Measurements from ENCODE around the gene CALML5. TPM values are rescaled to one million over a fixed set of nuclear protein-coding genes. Genes with fewer than 3 reads are reported as not detected.
"Not testable (repeated sequence)": the region's sequence is repeated elsewhere in the genome, so short reads cannot be mapped to it uniquely, and the experiment has no call there.

CALML5 gene
- total and polyA plus RNA-seq, 7 donors: not detected

DNA sequence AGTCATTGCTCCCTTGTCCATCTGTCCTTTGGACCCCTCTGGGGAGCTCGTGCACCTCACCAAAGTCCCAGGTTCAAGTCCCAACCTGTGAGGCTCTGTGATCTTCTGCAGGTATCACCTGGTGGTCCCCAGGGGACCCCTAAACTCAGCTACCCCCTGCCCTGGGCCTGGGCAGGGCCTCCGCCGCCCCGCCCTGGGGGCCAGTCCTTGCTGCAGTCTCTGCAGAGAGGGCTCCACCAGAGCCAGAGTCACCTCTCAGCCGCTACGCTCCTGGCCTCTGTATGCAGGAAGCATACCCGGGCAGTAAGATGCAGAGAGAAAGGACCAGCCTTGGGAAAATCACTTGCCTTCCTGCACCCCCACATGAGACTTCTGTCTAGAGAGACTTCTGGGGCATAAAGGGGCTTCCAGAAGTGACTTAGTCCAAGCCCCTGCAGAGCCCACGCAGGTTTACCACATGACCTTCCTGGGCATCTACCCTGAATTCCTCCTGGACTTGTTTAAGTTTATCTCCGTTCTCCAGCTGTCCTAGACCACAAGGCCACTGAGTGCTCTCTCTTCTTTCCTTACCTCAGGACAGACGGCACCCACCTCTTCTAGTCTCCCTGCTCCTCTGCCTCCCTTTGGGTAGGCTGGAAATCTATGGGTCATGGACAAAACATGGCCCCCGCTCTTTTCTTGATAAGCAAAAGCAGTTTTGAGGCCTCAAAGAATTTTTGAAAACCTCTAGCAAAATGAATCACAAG, 21.2 kb downstream of the CALML5 start:
- WGBS, 2 donors: 93 to 94% methylated on average over 11 of the region's 11 CpGs
- Histone ChIP-seq H3K4me3 (no peak overlapping the region), H3K4me1 (no peaks in the 10 kb centered on the region), H3K9me3 (no peaks in the 10 kb centered on the region), H3K36me3 (no peaks in the 10 kb centered on the region), H3K27ac (no peak overlapping the region), H3K27me3 (no peaks in the 10 kb centered on the region)
- peak; percentile 34 for DNase-seq
- TF ChIP-seq EP300 (IDR thresholded peaks at IDR 0.05) (no peak), POLR2AphosphoS5 (IDR thresholded peaks at IDR 0.05) (no peak), POLR2A (IDR thresholded peaks at IDR 0.05) (no peak), CTCF (IDR thresholded peaks at IDR 0.05) (no peak)
- intact Hi-C loops (cut with DNase I): no loop called here

DNA sequence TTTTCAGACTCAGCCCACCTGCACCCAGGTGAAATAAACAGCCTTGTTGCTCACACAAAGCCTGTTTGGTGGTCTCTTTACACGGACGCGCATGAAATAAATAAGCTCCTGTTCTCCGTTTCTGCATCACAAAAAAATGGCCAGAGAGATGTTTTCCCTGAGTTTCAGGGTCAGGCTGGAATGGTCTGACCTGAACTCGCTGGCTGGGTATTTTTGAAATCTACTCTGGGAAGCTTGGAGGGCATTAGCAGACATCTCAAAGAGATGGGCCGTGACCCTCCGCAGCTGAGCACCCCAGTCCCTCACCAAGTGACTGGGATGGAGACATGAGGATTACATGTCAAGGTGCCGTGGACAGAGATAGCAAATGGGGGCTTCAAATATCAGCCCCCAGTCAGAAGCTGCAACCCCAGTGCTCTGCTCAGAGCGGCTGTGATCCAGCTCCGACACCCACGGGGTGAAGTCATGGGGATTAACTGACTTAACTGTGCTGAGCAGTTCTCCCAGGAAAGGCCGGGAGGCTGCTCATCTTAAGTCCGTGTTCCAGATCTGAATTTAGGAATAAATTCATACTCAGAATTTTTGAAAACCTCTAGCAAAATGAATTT, 22.3 kb downstream of the CALML5 start:
- peak; percentile 48 for DNase-seq
- Histone ChIP-seq H3K27ac (no peak overlapping the region), H3K4me1 (no peaks in the 10 kb centered on the region), H3K4me3 (no peak overlapping the region), H3K27me3 (no peaks in the 10 kb centered on the region), H3K36me3 (no peaks in the 10 kb centered on the region), H3K9me3 (no peaks in the 10 kb centered on the region)
- intact Hi-C loops (cut with DNase I): no loop called here
- TF ChIP-seq POLR2AphosphoS5 (IDR thresholded peaks at IDR 0.05): no peak
- TF ChIP-seq CTCF (IDR thresholded peaks at IDR 0.05): no peak
- no peak for TF ChIP-seq POLR2A (IDR thresholded peaks at IDR 0.05)
- TF ChIP-seq EP300 (IDR thresholded peaks at IDR 0.05): no peak
- WGBS, 2 donors: 90 to 93% methylated on average over 13 of the region's 13 CpGs

DNA sequence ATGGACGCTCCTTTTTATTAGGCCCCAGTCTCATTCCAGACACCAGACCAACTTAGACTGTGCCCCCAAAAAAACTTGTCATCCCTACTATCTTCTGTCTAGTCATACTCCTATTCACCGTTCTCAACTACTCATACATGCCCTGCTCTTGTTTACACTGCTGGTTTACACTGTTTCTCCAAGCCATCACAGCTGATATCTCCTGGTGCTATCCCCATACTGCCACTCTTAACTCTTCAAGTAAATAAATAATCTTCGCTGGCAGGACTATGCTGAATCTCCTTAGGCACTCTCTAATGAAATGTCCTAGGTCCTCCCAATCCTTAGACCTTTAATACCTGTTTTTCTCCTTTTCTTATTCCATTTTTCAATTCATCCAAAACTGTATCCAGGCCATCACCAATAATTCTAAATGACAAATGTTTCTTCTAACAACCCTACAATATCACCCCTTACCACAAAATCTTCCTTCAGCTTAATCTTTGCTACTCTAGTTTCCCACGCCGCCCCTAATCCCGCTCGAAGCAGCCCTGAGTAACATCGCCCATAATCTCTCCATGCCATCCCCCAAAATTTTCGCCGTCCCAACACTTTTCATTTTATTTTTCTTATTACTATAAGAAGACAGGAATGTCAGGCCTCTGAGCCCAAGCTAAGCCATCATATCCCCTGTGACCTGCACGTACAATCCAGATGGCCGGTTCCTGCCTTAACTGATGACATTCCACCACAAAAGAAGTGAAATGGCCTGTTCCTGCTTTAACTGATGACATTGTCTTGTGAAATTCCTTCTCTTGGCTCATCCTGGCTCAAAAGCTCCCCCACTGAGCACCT, 23.2 kb downstream of the CALML5 start:
- H3K27ac ChIP-seq; H3K9me3 ChIP-seq; H3K4me3 ChIP-seq; H3K4me1 ChIP-seq; H3K27me3 ChIP-seq; intact Hi-C loops (cut with DNase I); H3K36me3 ChIP-seq: not testable (repeated sequence)
- peak; percentile 12 for DNase-seq
- WGBS, 2 donors: 95 to 96% methylated on average over 11 of the region's 12 CpGs

GRCh38 chr10:5475088-5475487, 24.3 kb downstream of the CALML5 start:
- H3K9me3 ChIP-seq; DNase-seq; H3K4me3 ChIP-seq; H3K36me3 ChIP-seq; H3K27me3 ChIP-seq; H3K27ac ChIP-seq; intact Hi-C loops (cut with DNase I); H3K4me1 ChIP-seq: not testable (repeated sequence)
- WGBS, 2 donors: 92 to 93% methylated on average over 6 of the region's 8 CpGs

GRCh38 chr10:5474642-5475041, 24.7 kb downstream of the CALML5 start:
- intact Hi-C loops (cut with DNase I); H3K4me1 ChIP-seq; H3K27me3 ChIP-seq; H3K4me3 ChIP-seq; H3K27ac ChIP-seq; H3K9me3 ChIP-seq; H3K36me3 ChIP-seq: not testable (repeated sequence)
- 75 to 81% methylated on average over 4 of the region's 4 CpGs for WGBS, 2 donors
- DNase-seq: peak; percentile 56

- H3K4me3 ChIP-seq: no peak overlapping the region
- H3K36me3 ChIP-seq: no peaks in the 10 kb centered on the region
- 94 to 96% methylated on average over 15 of the region's 15 CpGs for WGBS, 2 donors
- intact Hi-C loops (cut with DNase I): no loop called here
- peaks cover 0 to 28% (median 20%) of the 10 kb centered on the region in 4 donors for H3K4me1 ChIP-seq
- H3K27ac ChIP-seq: no peak overlapping the region
- TF ChIP-seq EP300 (IDR thresholded peaks at IDR 0.05) (no peak), POLR2AphosphoS5 (IDR thresholded peaks at IDR 0.05) (no peak), CTCF (IDR thresholded peaks at IDR 0.05) (no peak), POLR2A (IDR thresholded peaks at IDR 0.05) (no peak)
- no peaks in the 10 kb centered on the region for H3K9me3 ChIP-seq
- no peak for DNase-seq
- H3K27me3 ChIP-seq: no peaks in the 10 kb centered on the region
Observed at GRCh38 chr10:5470062-5470751, 29.2 kb downstream of the CALML5 start.
